CD4-positive, CD25-positive, alpha-beta regulatory T cell (primary cell): ENCODE data around the gene CTTNBP2NL. TPM values are rescaled to one million over a fixed set of nuclear protein-coding genes. Genes with fewer than 3 reads are reported as not detected.
"Not testable (repeated sequence)": the region's sequence is repeated elsewhere in the genome, so short reads cannot be mapped to it uniquely, and the experiment has no call there.

Source experiments
- ATAC-seq, 2 donors: fragments of 150-1000 bp; cut with Tn5 transposase; one replicate each; pipeline ENCODE4 v1.10.0; 2021; ENCODE audit warnings: low read depth in 2 of 2, moderate number of reproducible peaks in 2 of 2, moderate library complexity in 1 of 2
- DNase-seq, 3 donors: peaks; one replicate each; pipeline versions ENCODE4 v3.0.0 to v3.0.0-alpha.2; 2012 to 2022; ENCODE audit warnings: mixed read lengths in 1 of 3
- H3K27ac ChIP-seq: one replicate; pipeline ENCODE4 v1.7.0; 2013; ENCODE audit warnings: mild to moderate bottlenecking, low read length; ENCODE audit not compliant: insufficient read depth, poor library complexity, severe bottlenecking
- H3K27me3 ChIP-seq: one replicate; pipeline ENCODE4 v1.7.0; 2013; ENCODE audit warnings: low read length; ENCODE audit not compliant: control insufficient read depth, insufficient read depth
- H3K36me3 ChIP-seq: one replicate; pipeline ENCODE4 v1.7.0; 2013; ENCODE audit warnings: mild to moderate bottlenecking, low read length, moderate library complexity; ENCODE audit not compliant: control insufficient read depth, insufficient read depth
- H3K4me1 ChIP-seq: 2 replicates; pipeline ENCODE4 v1.7.0; 2013; ENCODE audit warnings: mild to moderate bottlenecking, low read length; ENCODE audit not compliant: insufficient read depth, control insufficient read depth, poor library complexity, severe bottlenecking
- H3K4me3 ChIP-seq: one replicate; pipeline ENCODE4 v1.7.0; 2013; ENCODE audit warnings: low read depth, mild to moderate bottlenecking, low read length, moderate library complexity
- H3K9me3 ChIP-seq, 2 experiments: 1 replicate in 1 of 2; 2 replicates in 1 of 2; pipeline ENCODE4 v1.7.0; 2013; ENCODE audit warnings: low read length in 2 of 2, mild to moderate bottlenecking in 1 of 2, moderate library complexity in 1 of 2; ENCODE audit not compliant: control insufficient read depth in 2 of 2
- H3K27ac Mint-ChIP-seq, 3 donors: one replicate each; pipeline ENCODE4 v1.8.0; 2020 to 2022; ENCODE audit warnings: mild to moderate bottlenecking in 3 of 3, mixed read lengths in 3 of 3, moderate library complexity in 2 of 3
- H3K27me3 Mint-ChIP-seq: one replicate; pipeline ENCODE4 v1.8.0; 2022; ENCODE audit warnings: mild to moderate bottlenecking, mixed read lengths
- H3K36me3 Mint-ChIP-seq: one replicate; pipeline ENCODE4 v1.8.0; 2020; ENCODE audit warnings: mixed read lengths
- H3K4me1 Mint-ChIP-seq, 4 donors: one replicate each; pipeline ENCODE4 v1.8.0; 2020 to 2022; ENCODE audit warnings: mixed read lengths in 4 of 4, mild to moderate bottlenecking in 1 of 4
- H3K4me3 Mint-ChIP-seq, 4 donors: one replicate each; pipeline ENCODE4 v1.8.0; 2020 to 2022; ENCODE audit warnings: mild to moderate bottlenecking in 4 of 4, mixed read lengths in 4 of 4, moderate library complexity in 3 of 4
- H3K9me3 Mint-ChIP-seq, 7 donors: one replicate each; pipeline ENCODE4 v1.8.0; 2020 to 2022; ENCODE audit warnings: mixed read lengths in 7 of 7, mild to moderate bottlenecking in 3 of 7, moderate library complexity in 2 of 7
- polyA plus RNA-seq, 4 donors: library from polyadenylated mRNA; unstranded; fragments of 300-500 nt; fragmentation: Illumina TruSeq; gene quantifications; one replicate each; pipeline ENCODE4 v1.2.3, GENCODE V29; 2021
- total RNA-seq: library from RNA; stranded (reverse); gene quantifications from one replicate; pipeline ENCODE4 v1.2.3, GENCODE V29; 2022

Gene CTTNBP2NL
- total and polyA plus RNA-seq, 5 donors from 2014 or later = 0.72 to 7.4 (median 1.1) TPM

DNA sequence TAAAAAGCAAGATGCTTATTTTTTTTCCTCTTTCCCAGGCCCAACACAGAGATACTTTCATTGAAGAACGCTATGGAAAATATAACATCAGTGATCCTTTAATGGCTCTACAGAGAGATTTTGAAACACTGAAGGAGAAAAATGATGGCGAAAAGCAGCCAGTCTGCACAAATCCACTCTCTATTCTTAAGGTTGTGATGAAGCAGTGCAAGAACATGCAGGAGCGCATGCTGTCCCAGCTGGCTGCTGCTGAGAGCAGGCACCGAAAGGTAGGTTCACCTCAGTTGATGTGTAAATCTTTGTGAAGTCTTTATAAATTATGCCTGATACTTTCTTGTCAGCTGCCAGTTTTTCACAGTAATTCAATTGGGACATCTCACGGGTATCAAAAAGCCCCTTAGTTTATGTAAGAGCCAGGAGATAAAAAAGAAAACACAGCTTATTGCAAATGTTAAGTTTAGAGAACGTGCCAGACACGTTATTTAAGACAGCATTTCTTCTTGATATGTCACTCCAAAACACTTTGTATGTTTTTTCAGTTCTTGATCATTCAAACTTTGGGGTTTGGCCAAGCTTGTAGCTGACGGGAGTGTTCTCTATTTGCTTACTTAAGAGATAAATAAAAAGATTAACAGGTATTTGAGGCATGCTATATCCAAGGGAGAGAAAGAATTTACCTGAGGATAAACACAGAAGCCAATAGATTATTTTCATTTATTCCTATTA, 53.1 kb downstream of the CTTNBP2NL start:
- H3K4me3 ChIP-seq = no peak overlapping the region
- no peaks in the 10 kb centered on the region for H3K27me3 Mint-ChIP-seq
- no peaks in the 10 kb centered on the region for H3K9me3 Mint-ChIP-seq
- no peaks in the 10 kb centered on the region for H3K27me3 ChIP-seq
- H3K4me1 Mint-ChIP-seq = no peaks in the 10 kb centered on the region
- no peaks in the 10 kb centered on the region for H3K36me3 ChIP-seq
- no peak for ATAC-seq
- no peak overlapping the region for H3K27ac ChIP-seq
- H3K27ac Mint-ChIP-seq = no peak overlapping the region
- no peaks in the 10 kb centered on the region for H3K9me3 ChIP-seq
- peaks cover 2% of the 10 kb centered on the region for H3K36me3 Mint-ChIP-seq
- DNase-seq = no peak
- H3K4me3 Mint-ChIP-seq = no peak overlapping the region
- H3K4me1 ChIP-seq = no peaks in the 10 kb centered on the region

DNA sequence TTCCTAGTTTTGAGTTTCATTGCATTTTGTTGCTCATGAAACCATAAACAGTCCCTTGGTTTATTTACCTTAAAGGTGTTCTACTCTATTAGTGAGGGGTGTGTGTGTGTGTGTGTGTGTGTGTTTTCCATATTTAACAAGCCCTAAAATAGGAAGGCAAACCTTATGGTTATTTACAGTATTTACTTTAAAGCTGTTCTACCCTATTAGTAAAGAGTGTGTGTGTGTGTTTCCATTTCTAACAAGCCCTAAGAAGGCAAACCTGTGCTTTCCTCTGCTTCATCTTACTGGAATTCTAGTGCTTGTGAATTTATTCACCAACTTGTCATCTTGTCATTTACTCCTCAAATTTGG, 53.6 kb downstream of the CTTNBP2NL start:
- no peak overlapping the region for H3K4me3 Mint-ChIP-seq
- no peak overlapping the region for H3K27ac Mint-ChIP-seq
- Histone ChIP-seq H3K9me3 (no peaks in the 10 kb centered on the region), H3K27ac (no peak overlapping the region), H3K36me3 (no peaks in the 10 kb centered on the region), H3K27me3 (no peaks in the 10 kb centered on the region), H3K4me1 (no peaks in the 10 kb centered on the region), H3K4me3 (no peak overlapping the region)
- peaks cover 0 to 1% (median 0%) of the 10 kb centered on the region in 7 donors for H3K9me3 Mint-ChIP-seq
- H3K36me3 Mint-ChIP-seq = peaks cover 4% of the 10 kb centered on the region
- DNase-seq = no peak
- ATAC-seq = no peak
- H3K4me1 Mint-ChIP-seq = no peaks in the 10 kb centered on the region
- H3K27me3 Mint-ChIP-seq = no peaks in the 10 kb centered on the region

DNA sequence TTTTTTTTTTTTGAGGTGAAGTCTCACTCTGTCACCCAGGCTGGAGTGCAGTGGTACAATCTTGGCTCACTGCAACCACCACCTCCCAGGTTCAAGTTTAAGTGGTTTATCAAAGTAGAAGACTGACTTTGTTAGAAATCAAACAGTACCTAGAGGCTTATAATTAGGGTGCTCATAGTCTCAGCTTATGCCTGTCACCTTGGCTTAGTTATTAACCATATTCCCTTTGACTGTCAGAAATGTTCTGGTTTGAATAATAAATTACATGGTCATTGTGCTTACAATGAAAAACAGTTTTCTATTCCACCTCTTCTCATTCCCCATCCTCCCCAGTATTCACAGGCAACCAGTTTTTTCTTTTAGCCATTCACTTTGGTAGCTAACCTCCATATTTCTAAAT, 54.8 kb downstream of the CTTNBP2NL start:
- ATAC-seq = no peak
- Mint-ChIP-seq H3K36me3 (peaks cover 4% of the 10 kb centered on the region), H3K4me1 (no peaks in the 10 kb centered on the region)

DNA sequence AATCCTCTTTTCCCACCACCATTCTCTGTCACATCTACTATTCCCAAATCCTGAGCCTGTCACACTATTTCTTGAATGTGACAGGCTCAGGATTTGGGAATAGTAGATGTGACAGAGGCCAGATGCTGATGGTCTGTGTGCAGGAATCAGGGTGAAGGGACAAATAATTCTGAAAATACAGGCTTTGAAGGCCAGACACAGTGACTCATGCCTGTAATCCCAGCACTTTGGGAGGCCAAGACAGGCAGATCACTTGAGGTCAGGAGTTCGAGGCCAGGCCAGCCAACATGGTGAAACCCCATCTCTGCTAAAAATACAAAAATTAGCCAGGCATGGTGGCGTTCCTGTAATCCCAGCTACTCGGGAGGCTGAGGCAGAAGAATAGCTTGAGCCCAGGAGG, 55.3 kb downstream of the CTTNBP2NL start:
- not testable (repeated sequence) for H3K4me1 ChIP-seq, H3K9me3 Mint-ChIP-seq, H3K4me1 Mint-ChIP-seq, H3K36me3 ChIP-seq, H3K27me3 ChIP-seq, H3K4me3 ChIP-seq, DNase-seq, H3K36me3 Mint-ChIP-seq, H3K27me3 Mint-ChIP-seq, H3K27ac ChIP-seq, H3K4me3 Mint-ChIP-seq, H3K9me3 ChIP-seq, ATAC-seq
- peak overlapping the region in 1 of 3 donors; percentile 27 for H3K27ac Mint-ChIP-seq

More for the DNA sequence above, 54.8 kb downstream of the CTTNBP2NL start:
- DNase-seq = no peak
- H3K4me1 ChIP-seq = no peaks in the 10 kb centered on the region
- H3K9me3 ChIP-seq = no peaks in the 10 kb centered on the region
- H3K27me3 ChIP-seq = no peaks in the 10 kb centered on the region
- H3K36me3 ChIP-seq = no peaks in the 10 kb centered on the region
- peak overlapping the region in 1 of 3 donors; percentile 27 for H3K27ac Mint-ChIP-seq
- no peak overlapping the region for H3K4me3 Mint-ChIP-seq
- H3K27me3 Mint-ChIP-seq = no peaks in the 10 kb centered on the region
- no peak overlapping the region for H3K27ac ChIP-seq
- H3K9me3 Mint-ChIP-seq = peaks cover 0 to 1% (median 0%) of the 10 kb centered on the region in 7 donors
- H3K4me3 ChIP-seq = no peak overlapping the region

DNA sequence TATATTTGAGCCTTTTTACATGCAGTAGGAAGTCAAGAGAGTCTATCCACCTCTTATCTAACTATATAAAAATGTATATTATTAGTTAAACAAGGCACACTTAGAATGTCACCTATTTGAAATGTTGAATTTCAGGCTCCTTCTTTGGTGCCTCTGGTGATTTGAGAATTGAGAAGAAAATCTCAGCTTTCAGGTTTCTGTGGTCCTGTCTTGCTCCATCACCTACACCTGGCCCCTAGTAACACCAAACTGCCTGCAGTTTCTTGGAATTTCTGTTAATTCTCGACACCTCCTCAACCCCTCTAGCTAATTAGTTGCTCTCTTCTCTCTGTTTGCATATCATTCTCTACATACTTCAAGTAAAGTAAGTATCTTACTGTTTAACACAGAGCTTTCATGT, 57.9 kb downstream of the CTTNBP2NL start:
- Histone ChIP-seq H3K4me1 (no peaks in the 10 kb centered on the region), H3K27me3 (no peaks in the 10 kb centered on the region), H3K36me3 (no peaks in the 10 kb centered on the region), H3K9me3 (no peaks in the 10 kb centered on the region), H3K4me3 (no peak overlapping the region), H3K27ac (no peak overlapping the region)
- Mint-ChIP-seq H3K4me1 (no peaks in the 10 kb centered on the region), H3K27ac (peak overlapping the region in 1 of 3 donors; percentile 24), H3K9me3 (peaks cover 0 to 1% (median 0%) of the 10 kb centered on the region in 7 donors), H3K36me3 (peaks cover 4% of the 10 kb centered on the region), H3K27me3 (no peaks in the 10 kb centered on the region), H3K4me3 (no peak overlapping the region)
- DNase-seq (no peak), ATAC-seq (no peak)

GRCh38 chr1:112454316-112454715, 58.3 kb downstream of the CTTNBP2NL start:
- Histone ChIP-seq H3K9me3 (no peaks in the 10 kb centered on the region), H3K36me3 (no peaks in the 10 kb centered on the region), H3K4me1 (no peaks in the 10 kb centered on the region), H3K27me3 (no peaks in the 10 kb centered on the region), H3K27ac (no peak overlapping the region), H3K4me3 (no peak overlapping the region)
- ATAC-seq = no peak
- no peak overlapping the region for H3K27ac Mint-ChIP-seq
- H3K27me3 Mint-ChIP-seq = no peaks in the 10 kb centered on the region
- peaks cover 4% of the 10 kb centered on the region for H3K36me3 Mint-ChIP-seq
- peaks cover 0 to 1% (median 0%) of the 10 kb centered on the region in 7 donors for H3K9me3 Mint-ChIP-seq
- no peak overlapping the region for H3K4me3 Mint-ChIP-seq
- H3K4me1 Mint-ChIP-seq = no peaks in the 10 kb centered on the region
- DNase-seq = no peak

- no peak for DNase-seq
- no peak overlapping the region for H3K4me3 ChIP-seq
- no peak for ATAC-seq
- no peaks in the 10 kb centered on the region for H3K4me1 ChIP-seq
- H3K36me3 ChIP-seq = no peaks in the 10 kb centered on the region
- Mint-ChIP-seq H3K27me3 (no peaks in the 10 kb centered on the region), H3K4me3 (no peak overlapping the region), H3K36me3 (peaks cover 4% of the 10 kb centered on the region), H3K9me3 (peaks cover 0 to 1% (median 0%) of the 10 kb centered on the region in 7 donors), H3K4me1 (no peaks in the 10 kb centered on the region), H3K27ac (no peak overlapping the region)
- no peak overlapping the region for H3K27ac ChIP-seq
- no peaks in the 10 kb centered on the region for H3K27me3 ChIP-seq
- no peaks in the 10 kb centered on the region for H3K9me3 ChIP-seq
Observed at GRCh38 chr1:112457241-112457640, 61.2 kb downstream of the CTTNBP2NL start.

DNA sequence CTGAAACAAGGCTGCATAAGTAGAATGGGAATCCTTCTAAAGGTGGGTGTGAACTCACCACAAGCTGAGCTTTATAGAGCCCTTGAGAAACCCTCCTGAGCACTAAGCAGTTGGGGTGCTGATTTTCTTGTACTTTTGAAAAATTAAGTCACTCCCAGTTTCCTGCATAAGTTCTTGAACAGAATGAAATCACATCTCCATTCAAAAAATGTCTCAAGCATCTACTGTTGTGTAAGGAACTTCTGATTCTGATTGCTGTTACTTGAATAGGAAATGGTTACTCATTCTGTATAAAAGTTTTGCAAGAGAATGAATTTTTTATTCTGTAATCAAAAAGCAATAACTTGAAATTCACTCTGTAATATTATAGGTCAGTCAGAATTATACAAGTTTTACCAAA, 61.9 kb downstream of the CTTNBP2NL start:
- Mint-ChIP-seq H3K4me3 (no peak overlapping the region), H3K36me3 (peaks cover 4% of the 10 kb centered on the region), H3K4me1 (no peaks in the 10 kb centered on the region), H3K27me3 (no peaks in the 10 kb centered on the region), H3K27ac (no peak overlapping the region), H3K9me3 (peaks cover 0 to 1% (median 0%) of the 10 kb centered on the region in 7 donors)
- Histone ChIP-seq H3K9me3 (no peaks in the 10 kb centered on the region), H3K36me3 (no peaks in the 10 kb centered on the region), H3K4me3 (no peak overlapping the region), H3K27ac (no peak overlapping the region), H3K27me3 (no peaks in the 10 kb centered on the region), H3K4me1 (no peaks in the 10 kb centered on the region)
- ATAC-seq (no peak), DNase-seq (no peak)
